Body of pancreas (tissue), 4 donors: Measurements from ENCODE around the gene MYO1H. TPM values are rescaled to one million over a fixed set of nuclear protein-coding genes. Genes with fewer than 3 reads are reported as not detected.
A peak's percentile ranks its signal among the peaks of the same experiment; 100 is the strongest.

Source experiments
- ATAC-seq: fragments of 150-250 bp; one replicate; pipeline ENCODE4 v1.9.1; 2016
- DNase-seq, 4 donors: peaks; one replicate each; pipeline ENCODE4 v3.0.0-alpha.2; 2019
- H3K27ac ChIP-seq, 4 donors: fragments of 200-600 bp; sonication (generic); 1 replicate in 3 of 4; 2 replicates in 1 of 4; pipeline versions ENCODE4 v1.5.1 to v1.6.1; 2016 to 2019; ENCODE audit warnings: mild to moderate bottlenecking in 1 of 4, mixed read lengths in 1 of 4, moderate library complexity in 1 of 4
- H3K27me3 ChIP-seq, 2 donors: fragments of 200-600 bp; sonication (generic); one replicate each; pipeline ENCODE4 v1.6.0; 2016; ENCODE audit warnings: mild to moderate bottlenecking in 1 of 2
- H3K36me3 ChIP-seq, 2 donors: fragments of 200-600 bp; sonication (generic); replicated peaks in 1 of 2; 2 replicates each; pipeline ENCODE4 v1.5.1; 2016; ENCODE audit warnings: low read depth in 2 of 2; ENCODE audit not compliant: insufficient read depth in 1 of 2
- H3K4me1 ChIP-seq: fragments of 200-600 bp; sonication (generic); one replicate; pipeline ENCODE4 v1.6.0; 2016
- H3K4me3 ChIP-seq, 2 donors: fragments of 200-600 bp; sonication (generic); 1 replicate in 1 of 2; 2 replicates in 1 of 2; pipeline ENCODE4 v1.5.1; 2016 to 2019
- H3K9me3 ChIP-seq, 3 donors: fragments of 200-600 bp; sonication (generic); 1 replicate in 2 of 3; 2 replicates in 1 of 3; pipeline ENCODE4 v1.5.1; 2016
- POLR2A ChIP-seq, 3 donors: fragments of 450-650 bp; IDR thresholded peaks; one replicate each; pipeline ENCODE4 v1.6.1; 2016; ENCODE audit warnings: antibody characterized with exemption in 3 of 3, mild to moderate bottlenecking in 2 of 3
- WGBS, 2 donors: methylation state at CpG; one replicate each; pipeline ENCODE4 v1.1.5; 2017; 5-methylcytosine and 5-hydroxymethylcytosine counted together
- intact Hi-C: fragments of 100-400 bp; cut with DNase I; formaldehyde crosslinking; loops from one replicate; pipeline ENCODE4 v1.15.1; 2023
- total RNA-seq, 2 donors: library from RNA; depleted of rRNA; stranded (reverse); fragments of >200 nt; gene quantifications; one replicate each; pipeline ENCODE4 v1.1.0, GENCODE V29; 2016
- TF ChIP-seq, protein P1 (sequence below), 7 experiments: fragments of 450-650 bp in 4 of 7; fragments of 200-600 bp in 3 of 7; sonication (generic) in 3 of 7; IDR thresholded peaks; one replicate each; pipeline ENCODE4 v1.5.1; 2016 to 2019; ENCODE audit warnings: antibody characterized with exemption in 7 of 7

Gene MYO1H
- total RNA-seq, 2 donors from 2014 or later: not detected

DNA sequence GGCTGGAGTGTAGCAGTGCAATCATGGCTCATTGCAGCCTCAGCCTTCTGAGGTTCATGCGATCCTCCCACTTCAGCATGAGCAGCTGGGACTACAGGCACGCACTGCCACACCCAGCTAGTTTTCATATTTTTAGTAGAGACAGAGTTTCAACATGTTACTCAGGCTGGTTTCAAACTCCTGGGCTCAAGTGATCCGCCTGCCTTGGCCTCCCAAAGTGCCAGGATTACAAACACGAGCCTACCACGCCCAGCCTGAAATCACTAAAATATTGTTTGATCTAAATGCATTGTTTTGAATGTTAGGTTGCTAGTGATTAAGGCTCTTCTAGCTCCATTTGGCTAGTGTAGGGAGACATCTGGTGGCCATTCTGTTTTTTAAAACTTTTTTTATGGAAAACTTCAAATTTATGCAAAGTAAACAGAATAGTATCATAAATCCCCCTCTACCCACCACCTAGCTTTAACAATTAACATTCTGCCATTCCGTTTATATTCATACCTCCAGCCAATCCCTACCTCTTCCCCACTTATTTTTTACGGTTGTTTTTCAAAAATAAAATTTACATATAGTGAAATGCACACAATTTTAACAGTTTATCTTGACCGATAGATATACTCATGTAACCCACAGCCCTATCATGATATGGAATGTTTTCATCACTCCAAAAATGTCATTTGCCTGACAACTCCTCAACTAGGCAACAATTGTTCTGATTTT lies 37.8 kb downstream of the MYO1H start:
- H3K27me3 ChIP-seq: no peaks in the 10 kb centered on the region
- no peak for TF ChIP-seq POLR2A (IDR thresholded peaks at IDR 0.05)
- TF ChIP-seq, protein P1, sequence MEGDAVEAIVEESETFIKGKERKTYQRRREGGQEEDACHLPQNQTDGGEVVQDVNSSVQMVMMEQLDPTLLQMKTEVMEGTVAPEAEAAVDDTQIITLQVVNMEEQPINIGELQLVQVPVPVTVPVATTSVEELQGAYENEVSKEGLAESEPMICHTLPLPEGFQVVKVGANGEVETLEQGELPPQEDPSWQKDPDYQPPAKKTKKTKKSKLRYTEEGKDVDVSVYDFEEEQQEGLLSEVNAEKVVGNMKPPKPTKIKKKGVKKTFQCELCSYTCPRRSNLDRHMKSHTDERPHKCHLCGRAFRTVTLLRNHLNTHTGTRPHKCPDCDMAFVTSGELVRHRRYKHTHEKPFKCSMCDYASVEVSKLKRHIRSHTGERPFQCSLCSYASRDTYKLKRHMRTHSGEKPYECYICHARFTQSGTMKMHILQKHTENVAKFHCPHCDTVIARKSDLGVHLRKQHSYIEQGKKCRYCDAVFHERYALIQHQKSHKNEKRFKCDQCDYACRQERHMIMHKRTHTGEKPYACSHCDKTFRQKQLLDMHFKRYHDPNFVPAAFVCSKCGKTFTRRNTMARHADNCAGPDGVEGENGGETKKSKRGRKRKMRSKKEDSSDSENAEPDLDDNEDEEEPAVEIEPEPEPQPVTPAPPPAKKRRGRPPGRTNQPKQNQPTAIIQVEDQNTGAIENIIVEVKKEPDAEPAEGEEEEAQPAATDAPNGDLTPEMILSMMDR (IDR thresholded peaks at IDR 0.05): peak in 5 of 7 experiments; percentile 27 to 47 (median 45)
- no peak for ATAC-seq
- no peaks in the 10 kb centered on the region for H3K9me3 ChIP-seq
- H3K27ac ChIP-seq: no peak overlapping the region
- no peaks in the 10 kb centered on the region for H3K36me3 ChIP-seq
- H3K4me3 ChIP-seq: no peak overlapping the region
- no peak for DNase-seq
- peaks cover 3% of the 10 kb centered on the region for H3K4me1 ChIP-seq
- WGBS, 2 donors: 15 to 23% methylated on average over 8 of the region's 8 CpGs
- intact Hi-C loops: loop anchor here (10.0 kb wide), 1 partner anchor 111 kb away; no protein-coding TSS in a partner anchor

GRCh38 chr12:109386059-109386433 lies 38.3 kb downstream of the MYO1H start:
- Histone ChIP-seq H3K27ac (no peak overlapping the region), H3K4me3 (no peak overlapping the region), H3K9me3 (no peaks in the 10 kb centered on the region), H3K36me3 (no peaks in the 10 kb centered on the region), H3K4me1 (peaks cover 3% of the 10 kb centered on the region), H3K27me3 (no peaks in the 10 kb centered on the region)
- intact Hi-C loops: loop anchor here (10.0 kb wide), 1 partner anchor 111 kb away; no protein-coding TSS in a partner anchor
- TF ChIP-seq, protein P1 (IDR thresholded peaks at IDR 0.05): no peak
- TF ChIP-seq POLR2A (IDR thresholded peaks at IDR 0.05): no peak
- WGBS, 2 donors: 23 to 26% methylated on average over 5 of the region's 5 CpGs
- ATAC-seq (no peak), DNase-seq (no peak)

DNA sequence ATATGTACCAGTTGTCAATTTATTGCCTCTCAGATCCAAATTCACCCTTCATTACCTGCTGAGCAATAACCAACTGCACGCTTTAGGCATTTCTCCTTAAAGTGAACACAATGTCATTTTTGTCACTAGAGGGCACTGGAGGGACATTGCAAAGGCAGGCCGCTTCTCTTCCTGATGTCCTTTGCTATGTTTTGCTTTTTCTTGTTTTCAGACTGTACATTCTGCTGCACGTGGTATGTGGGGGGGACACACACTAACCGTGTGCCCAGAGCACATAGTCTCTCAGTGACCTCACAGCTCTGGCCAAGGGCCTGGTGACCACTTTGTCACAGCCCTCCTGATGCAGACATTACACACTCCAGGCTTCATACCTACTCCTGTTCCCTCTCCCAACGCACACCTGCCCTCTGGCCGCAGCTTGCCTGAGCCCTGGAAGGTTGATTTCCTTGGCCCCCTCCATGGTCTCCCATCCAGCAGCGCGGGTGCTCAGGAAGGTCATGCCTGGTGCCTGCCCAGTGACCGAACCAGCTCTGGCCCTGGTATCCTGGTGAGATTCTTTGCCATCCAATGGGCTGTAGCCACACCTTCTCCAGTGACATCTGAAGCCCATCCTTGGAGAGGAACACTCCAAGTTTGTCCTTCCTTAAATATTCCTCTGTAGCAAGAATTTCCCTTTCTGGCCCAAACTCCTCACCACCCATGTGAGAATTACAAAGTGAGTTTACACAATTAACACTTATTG lies 39.9 kb downstream of the MYO1H start:
- Histone ChIP-seq H3K36me3 (no peaks in the 10 kb centered on the region), H3K9me3 (no peaks in the 10 kb centered on the region), H3K27me3 (no peaks in the 10 kb centered on the region), H3K27ac (no peak overlapping the region), H3K4me1 (peaks cover 3% of the 10 kb centered on the region), H3K4me3 (no peak overlapping the region)
- WGBS, 2 donors: 64 to 68% methylated on average over 9 of the region's 9 CpGs
- intact Hi-C loops: loop anchor here (10.0 kb wide), 1 partner anchor 113 kb away; no protein-coding TSS in a partner anchor
- TF ChIP-seq, protein P1 (IDR thresholded peaks at IDR 0.05): peak in 6 of 7 experiments; percentile 21 to 41 (median 34)
- no peak for TF ChIP-seq POLR2A (IDR thresholded peaks at IDR 0.05)
- ATAC-seq: no peak
- peak in 1 of 4 donors; percentile 3 for DNase-seq

GRCh38 chr12:109388167-109388563 lies 40.5 kb downstream of the MYO1H start:
- 60 to 64% methylated on average over 3 of the region's 3 CpGs for WGBS, 2 donors
- H3K27ac ChIP-seq: no peak overlapping the region
- no peak for DNase-seq

More at GRCh38 chr12:109388167-109388563, 40.5 kb downstream of the MYO1H start:
- Histone ChIP-seq H3K4me3 (no peak overlapping the region), H3K4me1 (peaks cover 3% of the 10 kb centered on the region), H3K27me3 (no peaks in the 10 kb centered on the region), H3K36me3 (no peaks in the 10 kb centered on the region), H3K9me3 (no peaks in the 10 kb centered on the region)
- TF ChIP-seq POLR2A (IDR thresholded peaks at IDR 0.05): no peak
- TF ChIP-seq, protein P1 (IDR thresholded peaks at IDR 0.05): no peak
- intact Hi-C loops: loop anchor here (10.0 kb wide), 1 partner anchor 113 kb away; no protein-coding TSS in a partner anchor
- no peak for ATAC-seq
